ENCODE measurements around the gene NAALAD2.

The NAALAD2 gene

DNA sequence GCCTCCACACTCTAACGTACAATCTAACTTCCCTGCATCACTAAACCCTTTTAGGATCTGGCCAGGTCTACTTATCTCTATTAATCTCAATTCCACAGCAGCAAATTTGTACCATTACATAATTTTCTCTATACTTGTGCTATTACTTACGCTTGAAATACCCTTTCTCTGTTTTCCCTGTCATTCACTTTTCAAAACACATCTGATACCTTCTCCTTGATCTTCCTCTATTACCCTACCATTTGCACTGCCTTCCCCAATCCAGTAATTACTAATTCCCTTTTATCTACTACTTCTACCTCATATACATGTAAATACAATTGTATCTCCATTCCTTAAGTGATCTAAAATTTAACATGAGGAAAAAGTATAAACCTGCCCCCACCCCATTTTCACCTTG, 74.4 kb downstream of the NAALAD2 start:
- H3K9me3 ChIP-seq, result no peaks in the 10 kb centered on the region
- no peak for DNase-seq
- peaks cover 86% of the 10 kb centered on the region for H3K36me3 ChIP-seq
- H3K4me3 ChIP-seq (ENCODE audit: low read depth, low read length), result no peak overlapping the region
- no peaks in the 10 kb centered on the region for H3K27me3 ChIP-seq
- H3K4me1 ChIP-seq, result peaks cover 4% of the 10 kb centered on the region
- TF ChIP-seq, protein P1, sequence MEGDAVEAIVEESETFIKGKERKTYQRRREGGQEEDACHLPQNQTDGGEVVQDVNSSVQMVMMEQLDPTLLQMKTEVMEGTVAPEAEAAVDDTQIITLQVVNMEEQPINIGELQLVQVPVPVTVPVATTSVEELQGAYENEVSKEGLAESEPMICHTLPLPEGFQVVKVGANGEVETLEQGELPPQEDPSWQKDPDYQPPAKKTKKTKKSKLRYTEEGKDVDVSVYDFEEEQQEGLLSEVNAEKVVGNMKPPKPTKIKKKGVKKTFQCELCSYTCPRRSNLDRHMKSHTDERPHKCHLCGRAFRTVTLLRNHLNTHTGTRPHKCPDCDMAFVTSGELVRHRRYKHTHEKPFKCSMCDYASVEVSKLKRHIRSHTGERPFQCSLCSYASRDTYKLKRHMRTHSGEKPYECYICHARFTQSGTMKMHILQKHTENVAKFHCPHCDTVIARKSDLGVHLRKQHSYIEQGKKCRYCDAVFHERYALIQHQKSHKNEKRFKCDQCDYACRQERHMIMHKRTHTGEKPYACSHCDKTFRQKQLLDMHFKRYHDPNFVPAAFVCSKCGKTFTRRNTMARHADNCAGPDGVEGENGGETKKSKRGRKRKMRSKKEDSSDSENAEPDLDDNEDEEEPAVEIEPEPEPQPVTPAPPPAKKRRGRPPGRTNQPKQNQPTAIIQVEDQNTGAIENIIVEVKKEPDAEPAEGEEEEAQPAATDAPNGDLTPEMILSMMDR (IDR thresholded peaks at IDR 0.05; ENCODE audit: low read depth, low read length), result no peak

DNA sequence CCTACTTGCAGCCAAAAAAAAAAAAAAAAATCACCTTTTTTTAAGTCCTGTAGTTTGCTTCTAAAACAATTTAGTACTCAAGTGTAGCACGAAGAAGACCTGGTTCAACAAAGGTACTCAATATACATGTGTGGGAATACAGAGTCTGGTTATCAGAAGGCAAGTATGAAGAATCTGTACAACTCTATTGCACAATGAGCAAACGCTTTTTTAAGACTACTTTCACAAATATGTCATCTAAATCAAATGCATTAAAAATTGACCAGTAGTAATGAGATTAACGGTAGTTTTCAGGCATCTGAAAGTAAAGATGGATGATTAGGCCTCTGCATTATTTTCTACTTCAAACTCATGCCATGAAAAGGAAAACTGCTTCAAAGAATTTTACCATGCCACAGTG, 78.9 kb downstream of the NAALAD2 start:
- Histone ChIP-seq H3K4me1 (no peaks in the 10 kb centered on the region), H3K36me3 (peaks cover 86% of the 10 kb centered on the region), H3K4me3 (ENCODE audit: low read depth, low read length) (no peak overlapping the region), H3K9me3 (no peaks in the 10 kb centered on the region), H3K27me3 (no peaks in the 10 kb centered on the region)
- TF ChIP-seq, protein P1 (IDR thresholded peaks at IDR 0.05; ENCODE audit: low read depth, low read length), result no peak
- DNase-seq, result no peak

DNA sequence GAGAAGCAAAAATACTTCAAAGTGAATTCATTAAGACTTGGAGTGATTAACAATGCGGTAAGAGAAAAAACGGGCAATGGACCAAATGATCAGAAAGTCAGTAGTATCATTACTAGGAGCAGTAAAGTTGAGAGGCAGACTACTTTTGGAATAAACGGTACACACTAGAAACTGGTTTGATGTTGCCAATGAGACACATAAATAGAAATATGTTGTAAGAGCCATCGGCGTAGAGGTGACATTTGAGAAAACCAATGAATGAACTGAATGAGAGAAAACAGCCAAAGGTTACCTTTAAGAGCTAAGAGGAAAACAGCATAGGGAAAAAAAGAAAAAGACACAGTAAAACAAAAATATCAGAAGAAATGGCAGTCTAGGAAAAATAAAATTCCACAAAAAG, 82.1 kb downstream of the NAALAD2 start:
- DNase-seq, result no peak
- no peaks in the 10 kb centered on the region for H3K9me3 ChIP-seq
- H3K4me1 ChIP-seq, result no peaks in the 10 kb centered on the region; the same call in 1 of the 2 replicates
- H3K27me3 ChIP-seq, result no peaks in the 10 kb centered on the region
- TF ChIP-seq, protein P1 (IDR thresholded peaks at IDR 0.05; ENCODE audit: low read depth, low read length), result no peak
- H3K36me3 ChIP-seq, result peaks cover 58% of the 10 kb centered on the region
- H3K4me3 ChIP-seq (ENCODE audit: low read depth, low read length), result no peak overlapping the region

DNA sequence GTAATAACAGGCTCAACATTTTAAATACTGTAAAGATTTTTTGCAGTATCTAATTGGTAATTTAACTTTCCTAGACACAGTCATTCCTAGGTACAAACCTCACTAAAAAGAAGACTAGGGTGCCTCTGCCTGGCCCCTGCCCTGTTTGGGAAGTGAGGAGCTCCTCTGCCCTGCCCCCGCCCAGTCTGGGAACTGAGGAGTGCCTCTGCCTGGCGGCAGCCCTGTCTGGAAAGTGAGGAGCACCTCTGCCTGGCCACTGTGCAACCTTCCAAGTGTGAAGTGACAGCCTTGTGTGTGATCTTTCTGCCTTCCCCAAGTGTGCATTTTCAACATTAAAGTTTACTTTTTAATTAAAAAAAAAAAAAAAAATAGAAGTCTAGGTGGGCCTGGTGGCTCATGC, 84.1 kb downstream of the NAALAD2 start:
- Histone ChIP-seq H3K4me1 (no peaks in the 10 kb centered on the region; the same call in 1 of the 2 replicates), H3K9me3 (no peaks in the 10 kb centered on the region), H3K27me3 (no peaks in the 10 kb centered on the region), H3K36me3 (peaks cover 39% of the 10 kb centered on the region), H3K4me3 (ENCODE audit: low read depth, low read length) (no peak overlapping the region)
- peak; percentile 33 for DNase-seq
- TF ChIP-seq, protein P1 (IDR thresholded peaks at IDR 0.05; ENCODE audit: low read depth, low read length), result peak; percentile 15; the same call in 1 of the 2 replicates

DNA sequence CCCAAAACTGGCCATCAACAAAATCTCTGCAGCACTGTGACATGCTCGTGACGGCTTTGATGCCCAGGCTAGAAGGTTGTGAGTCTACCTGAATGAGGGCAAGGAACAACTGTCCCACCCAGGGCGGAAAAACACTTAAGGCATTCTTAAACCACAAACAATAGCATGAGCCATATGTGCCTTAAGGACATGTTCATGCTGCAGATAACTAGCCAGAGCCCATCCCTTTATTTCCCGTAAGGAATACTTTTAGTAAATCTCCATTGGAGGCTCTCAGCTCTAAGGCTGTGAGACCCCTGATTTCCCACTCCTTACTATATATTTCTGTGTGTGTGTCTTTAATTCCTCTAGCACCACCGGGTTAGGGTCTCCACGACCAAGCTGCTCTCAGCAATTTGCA, 85.0 kb downstream of the NAALAD2 start:
- DNase-seq, result no peak
- no peak overlapping the region for H3K4me3 ChIP-seq (ENCODE audit: low read depth, low read length)
- no peaks in the 10 kb centered on the region for H3K27me3 ChIP-seq
- TF ChIP-seq, protein P1 (IDR thresholded peaks at IDR 0.05; ENCODE audit: low read depth, low read length), result no peak
- H3K4me1 ChIP-seq, result no peaks in the 10 kb centered on the region; the same call in 1 of the 2 replicates
- peaks cover 32% of the 10 kb centered on the region for H3K36me3 ChIP-seq
- H3K9me3 ChIP-seq, result no peaks in the 10 kb centered on the region

DNA sequence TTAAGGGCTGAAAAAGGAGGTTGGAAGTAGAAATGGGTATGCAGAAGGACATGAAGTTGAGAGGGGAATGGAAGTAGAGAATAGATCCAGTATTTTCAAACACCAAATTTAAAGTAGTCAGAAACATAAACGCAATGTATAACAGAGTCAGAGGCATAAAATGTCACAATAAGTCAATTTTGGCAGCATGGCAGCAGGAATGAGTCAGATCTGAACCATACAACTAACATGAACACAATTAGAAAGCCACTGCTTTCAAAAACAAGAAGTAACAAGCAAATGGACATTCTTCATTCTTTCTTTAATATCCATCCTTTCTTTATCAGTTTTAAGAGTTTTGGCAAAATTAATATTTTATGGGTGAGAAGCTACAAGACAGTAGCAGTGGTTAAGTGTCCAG, 85.9 kb downstream of the NAALAD2 start:
- DNase-seq, result no peak
- peak overlapping the region; percentile 86 for H3K4me3 ChIP-seq (ENCODE audit: low read depth, low read length)
- no peaks in the 10 kb centered on the region for H3K27me3 ChIP-seq
- TF ChIP-seq, protein P1 (IDR thresholded peaks at IDR 0.05; ENCODE audit: low read depth, low read length), result no peak
- H3K4me1 ChIP-seq, result no peaks in the 10 kb centered on the region; the same call in 1 of the 2 replicates
- no peaks in the 10 kb centered on the region for H3K9me3 ChIP-seq
- H3K36me3 ChIP-seq, result peaks cover 24% of the 10 kb centered on the region
